ENCODE data around the gene TUBA3D. TPM values are rescaled to one million over a fixed set of nuclear protein-coding genes. Genes with fewer than 3 reads are reported as not detected.
"Not testable (repeated sequence)": the region's sequence is repeated elsewhere in the genome, so short reads cannot be mapped to it uniquely, and the experiment has no call there.

TUBA3D gene
- under 1 TPM in 2 of 3 donors, not detected in 1; 0.28 to 0.33 TPM for polyA plus RNA-seq

DNA sequence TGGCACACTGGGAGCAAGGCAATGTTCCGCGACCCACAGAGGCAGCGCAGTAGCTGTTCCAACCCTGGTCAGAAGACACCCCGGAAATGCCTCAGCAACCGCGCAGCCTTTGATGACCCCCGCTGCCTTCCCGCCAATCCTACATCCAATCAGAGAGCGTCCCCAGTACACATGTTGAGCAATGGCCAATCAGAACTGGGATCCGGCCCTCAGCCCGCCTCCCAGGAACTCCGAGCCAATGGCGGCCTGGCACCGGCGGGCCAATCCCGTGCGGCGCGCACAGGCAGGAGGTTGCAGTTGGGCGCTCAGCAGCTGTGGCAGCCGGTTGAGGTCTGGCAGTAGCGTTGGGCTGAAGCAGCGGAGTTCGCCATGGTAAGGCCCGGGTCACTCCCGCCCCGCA, at the start of gene TUBA3D:
TUBA3D (plus strand) TSS at position 289 of the 400 bp plus-strand sequence; CDS start at position 370, 81 bp downstream.
- H3K27ac ChIP-seq (ENCODE audit: low read depth, low read length) = no peak within 1 kb of the TSS
- WGBS, 3 donors = 91 to 96% (median 92%) methylated on average over 24 to 27 of the region's 27 CpGs

DNA sequence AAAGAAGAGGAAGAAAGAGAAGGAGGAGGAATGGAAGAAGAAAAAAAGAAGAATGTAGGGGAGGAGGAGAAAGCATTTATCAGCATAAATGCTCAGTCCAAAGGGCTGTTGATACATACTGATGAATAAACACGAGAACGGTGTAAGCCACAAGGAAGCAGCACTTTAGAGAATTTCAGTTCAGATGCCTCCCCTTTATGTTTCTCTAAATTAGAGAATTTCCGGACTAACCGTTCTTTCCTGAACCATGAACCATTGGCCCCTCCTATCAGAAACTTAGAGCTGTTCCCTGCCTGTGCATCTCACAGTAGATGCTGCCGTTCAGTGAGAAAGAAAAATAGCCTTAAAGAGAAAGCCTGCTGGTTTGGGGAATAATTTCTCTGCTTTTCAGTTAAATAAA, 49.2 kb upstream of the TUBA3D start:
- WGBS, 3 donors = 42 to 50% (median 46%) methylated on average over 5 of the region's 5 CpGs

DNA sequence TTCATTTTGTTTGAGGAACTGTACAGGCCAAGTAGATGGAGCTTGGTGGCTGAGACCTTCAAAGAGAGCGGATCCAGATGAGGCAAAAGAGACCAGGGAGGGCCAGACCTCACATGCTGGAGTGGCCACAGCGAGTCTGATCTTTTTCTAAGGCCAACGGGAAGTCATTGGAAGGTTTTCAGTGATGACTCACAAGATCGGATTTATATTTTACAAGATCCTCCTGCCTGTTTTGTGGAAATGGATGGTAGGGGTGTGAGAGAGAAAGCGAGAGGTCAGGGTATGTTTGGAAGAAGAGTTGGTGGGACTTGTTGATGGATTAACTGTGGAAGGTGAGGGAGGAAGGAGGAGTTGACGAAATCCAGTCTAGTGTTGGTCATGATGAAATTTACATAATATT, 44.6 kb upstream of the TUBA3D start:
- H3K27ac ChIP-seq (ENCODE audit: low read depth, low read length) = no peak overlapping the region
- WGBS, 3 donors = 35 to 48% (median 46%) methylated on average over 6 of the region's 6 CpGs

More for the DNA sequence above, 49.2 kb upstream of the TUBA3D start:
- no peak overlapping the region for H3K27ac ChIP-seq (ENCODE audit: low read depth, low read length)

DNA sequence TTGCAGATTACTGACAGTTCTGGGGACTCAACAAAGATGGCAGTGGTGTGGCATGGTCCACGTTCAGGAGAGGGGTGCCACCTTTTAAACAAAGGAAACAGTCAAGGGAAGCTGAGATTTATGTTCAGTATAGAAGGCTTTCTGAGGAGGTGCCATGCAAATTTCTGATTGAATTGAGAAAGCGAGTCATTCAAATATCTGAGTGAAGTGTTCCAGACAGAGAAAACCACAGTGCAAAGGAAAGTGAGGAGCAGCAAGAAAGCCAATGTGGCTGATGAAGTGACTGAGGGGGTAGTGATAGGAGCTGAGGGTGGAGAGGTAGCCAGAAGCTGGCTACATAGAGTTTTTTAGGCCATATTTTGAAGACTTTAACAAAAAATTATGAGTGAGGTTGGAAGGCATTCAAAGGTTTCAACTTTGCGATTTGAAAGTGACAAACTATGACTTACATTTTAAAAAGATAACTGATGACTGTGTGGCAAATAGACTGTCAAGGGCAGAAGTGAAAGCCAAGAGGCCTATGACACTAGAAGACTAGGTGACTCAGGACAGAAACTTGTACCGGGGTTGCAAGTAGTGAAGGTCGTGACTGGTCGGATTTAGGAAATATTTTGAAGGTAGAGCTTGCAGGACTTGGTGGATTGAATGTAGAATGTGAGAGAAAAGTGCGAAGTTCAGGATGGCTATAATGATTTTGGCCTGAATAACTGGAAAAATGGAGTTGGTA, 35.0 kb upstream of the TUBA3D start:
- H3K27ac ChIP-seq (ENCODE audit: low read depth, low read length) = not testable (repeated sequence)
- 61 to 76% (median 76%) methylated on average over 7 of the region's 7 CpGs for WGBS, 3 donors

DNA sequence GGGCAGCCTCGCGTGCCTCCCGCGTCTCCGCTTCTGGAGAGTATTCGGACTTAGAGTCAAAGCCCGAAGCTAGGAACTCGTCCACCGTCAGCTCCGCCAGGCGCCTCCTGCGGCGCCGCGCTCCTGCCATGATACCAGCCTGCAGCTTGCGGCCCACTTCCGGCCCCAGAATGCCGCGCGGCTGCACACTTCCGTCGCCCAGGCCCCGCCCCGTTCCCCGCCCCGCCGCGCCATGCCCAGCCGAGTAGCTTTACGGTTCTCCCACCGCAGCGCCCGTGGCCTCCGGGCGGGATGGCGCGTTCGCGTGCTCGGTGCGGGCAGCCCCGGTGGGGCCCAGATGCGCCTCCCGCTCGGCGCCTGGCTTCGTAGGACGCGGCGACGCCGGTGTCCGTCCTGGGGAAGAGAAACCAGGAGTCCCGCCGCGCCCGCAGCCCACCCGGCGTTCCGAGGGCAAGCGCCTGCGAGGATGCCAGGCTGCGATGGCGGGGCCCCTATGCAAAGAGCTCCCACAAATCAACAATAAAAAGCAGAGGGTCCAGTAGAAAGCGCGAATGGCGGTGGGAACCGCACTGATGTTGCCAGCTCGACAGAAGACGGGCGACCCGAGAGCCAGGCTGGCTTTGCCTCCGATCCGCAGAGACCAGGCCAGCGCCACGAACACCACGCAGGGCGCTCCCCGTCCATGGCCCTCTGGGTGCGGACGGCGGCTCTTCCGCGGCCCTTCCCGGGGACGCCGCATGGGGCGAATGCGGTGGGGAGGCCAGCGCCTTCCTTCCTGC, 31.0 kb upstream of the TUBA3D start:
- 82 to 92% (median 89%) methylated on average over 42 to 88 of the region's 90 CpGs for WGBS, 3 donors
- not testable (repeated sequence) for H3K27ac ChIP-seq (ENCODE audit: low read depth, low read length)

DNA sequence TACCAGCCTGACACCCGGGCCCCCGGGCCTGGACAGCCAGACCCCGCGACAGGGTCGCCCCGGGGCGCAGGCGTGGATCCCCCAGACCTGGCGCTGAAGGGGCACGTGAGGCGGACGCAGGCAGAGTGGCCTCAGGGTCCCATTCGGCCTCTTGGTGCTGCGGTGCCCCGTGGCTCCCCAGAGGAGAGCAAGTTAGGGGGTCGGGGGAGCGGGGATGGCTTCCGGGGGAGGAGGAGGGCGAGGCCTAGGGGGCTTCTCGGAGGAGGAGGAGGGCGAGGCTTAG, 30.5 kb upstream of the TUBA3D start:
- WGBS, 3 donors = 97 to 98% (median 97%) methylated on average over 12 to 20 of the region's 21 CpGs

DNA sequence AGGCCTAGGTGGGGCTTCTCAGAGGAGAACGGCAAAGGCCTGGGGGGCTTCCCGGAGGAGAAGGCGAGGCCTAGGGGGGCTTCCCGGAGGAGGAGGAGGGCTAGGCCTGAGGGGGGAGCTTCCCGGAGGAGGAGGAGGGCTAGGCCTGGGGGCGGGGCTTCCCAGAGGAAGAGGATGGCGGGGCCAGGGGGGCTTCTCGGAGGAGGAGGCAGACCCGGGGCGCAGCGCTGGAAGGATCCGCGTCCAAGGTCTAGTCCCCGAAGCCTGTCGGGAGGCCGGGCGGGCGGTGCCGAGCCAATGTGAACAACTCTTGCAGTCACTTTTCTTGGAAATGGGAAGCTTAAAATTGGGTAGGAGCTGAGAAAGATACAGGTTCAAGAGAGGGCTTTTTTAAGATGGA, 30.0 kb upstream of the TUBA3D start:
- no peak overlapping the region for H3K27ac ChIP-seq (ENCODE audit: low read depth, low read length)
- 81 to 97% (median 95%) methylated on average over 11 to 19 of the region's 19 CpGs for WGBS, 3 donors

More for the DNA sequence above, 30.5 kb upstream of the TUBA3D start:
- not testable (repeated sequence) for H3K27ac ChIP-seq (ENCODE audit: low read depth, low read length)

DNA sequence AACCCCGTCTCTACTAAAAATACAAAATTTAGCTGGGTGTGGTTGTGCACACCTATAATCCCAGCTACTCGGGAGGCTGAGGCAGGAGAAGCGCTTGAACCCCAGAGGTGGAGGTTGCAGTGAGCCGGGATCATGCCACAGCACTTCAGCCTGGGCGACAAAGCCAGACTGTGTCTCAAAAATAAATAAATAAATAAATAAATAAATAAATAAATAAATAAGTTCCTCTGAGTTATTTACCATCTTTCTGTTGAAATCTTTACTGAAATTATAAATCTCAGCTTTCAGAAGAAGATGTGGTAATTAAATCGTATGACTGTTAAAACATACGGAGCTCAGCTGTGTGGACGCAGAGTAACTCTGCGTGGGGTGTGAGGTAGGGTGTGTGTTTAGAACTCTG, 27.9 kb upstream of the TUBA3D start:
- H3K27ac ChIP-seq (ENCODE audit: low read depth, low read length) = not testable (repeated sequence)
- 79 to 86% (median 81%) methylated on average over 3 to 9 of the region's 9 CpGs for WGBS, 3 donors

DNA sequence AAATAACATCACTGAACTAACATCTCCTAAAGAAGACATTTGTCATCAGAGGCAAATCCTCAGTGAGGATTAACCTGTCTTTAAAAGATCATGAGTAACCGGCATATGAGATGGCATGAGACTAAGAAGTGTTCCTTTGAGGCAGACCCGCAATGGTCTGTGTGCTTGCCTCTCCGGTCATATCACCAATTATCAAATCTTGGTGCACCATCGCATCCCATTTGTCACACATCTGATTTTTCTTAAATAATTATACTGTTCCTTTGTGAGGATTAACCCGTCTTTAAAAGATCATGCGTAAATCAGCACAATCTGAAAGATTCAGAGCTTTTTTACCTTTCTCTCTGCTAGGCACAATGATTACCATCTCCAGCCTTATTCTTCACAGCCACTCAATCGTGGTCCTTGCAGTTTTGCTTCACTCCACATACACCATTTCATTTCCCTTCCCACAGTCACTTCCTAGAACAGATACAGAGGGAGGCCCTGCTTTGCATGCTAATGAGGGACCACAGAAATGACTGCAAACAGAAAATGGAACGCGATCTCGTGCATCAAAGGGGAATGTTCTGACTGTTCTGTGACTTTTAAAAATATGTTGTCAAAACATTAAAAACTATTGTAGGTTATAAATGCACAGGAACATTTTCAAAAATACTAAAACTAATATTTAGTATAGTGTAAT, 24.5 kb upstream of the TUBA3D start:
- H3K27ac ChIP-seq (ENCODE audit: low read depth, low read length) = not testable (repeated sequence)
- 61 to 70% (median 69%) methylated on average over 7 of the region's 10 CpGs for WGBS, 3 donors

DNA sequence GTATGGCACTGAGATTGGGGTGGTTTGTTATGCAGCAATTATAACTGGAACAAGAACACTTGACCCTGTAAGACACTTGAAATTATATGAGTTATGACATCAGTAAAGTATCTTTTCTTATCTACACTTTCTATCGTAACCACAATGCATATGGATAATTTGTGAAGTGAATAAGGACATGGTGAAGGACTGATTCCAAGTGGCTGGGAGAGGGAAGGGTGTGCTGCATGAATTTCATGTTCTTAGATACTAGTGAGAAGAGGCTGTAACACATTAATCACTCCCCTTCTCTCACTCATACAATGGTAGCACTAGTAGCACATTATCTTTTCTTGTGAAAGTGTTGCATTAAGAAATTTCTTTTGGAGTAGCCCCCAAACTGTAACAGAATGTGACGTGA, 21.0 kb upstream of the TUBA3D start:
- WGBS, 3 donors = 45 to 73% (median 50%) methylated on average over 1 to 2 of the region's 2 CpGs

DNA sequence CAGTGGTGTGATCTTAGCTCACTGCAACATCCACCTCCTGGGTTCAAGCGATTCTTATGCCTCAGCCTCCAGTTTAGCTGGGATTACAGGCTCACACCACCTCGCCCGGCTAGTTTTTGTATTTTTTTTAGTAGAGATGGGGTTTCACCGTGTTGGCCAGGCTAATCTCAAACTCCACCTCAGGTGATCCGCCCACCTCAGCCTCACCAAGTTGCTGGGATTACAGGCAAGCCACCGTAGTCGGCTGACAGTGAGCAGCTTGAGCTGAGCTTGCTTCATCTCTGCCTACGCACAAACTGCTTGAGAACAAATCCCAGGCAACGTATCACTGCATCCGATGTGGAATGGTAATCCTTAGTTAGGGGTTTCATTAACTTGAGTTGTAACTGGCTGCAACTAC, 8.2 kb upstream of the TUBA3D start:
- not testable (repeated sequence) for H3K27ac ChIP-seq (ENCODE audit: low read depth, low read length)
- 79 to 87% (median 85%) methylated on average over 10 of the region's 10 CpGs for WGBS, 3 donors

More for the DNA sequence above, 21.0 kb upstream of the TUBA3D start:
- not testable (repeated sequence) for H3K27ac ChIP-seq (ENCODE audit: low read depth, low read length)

DNA sequence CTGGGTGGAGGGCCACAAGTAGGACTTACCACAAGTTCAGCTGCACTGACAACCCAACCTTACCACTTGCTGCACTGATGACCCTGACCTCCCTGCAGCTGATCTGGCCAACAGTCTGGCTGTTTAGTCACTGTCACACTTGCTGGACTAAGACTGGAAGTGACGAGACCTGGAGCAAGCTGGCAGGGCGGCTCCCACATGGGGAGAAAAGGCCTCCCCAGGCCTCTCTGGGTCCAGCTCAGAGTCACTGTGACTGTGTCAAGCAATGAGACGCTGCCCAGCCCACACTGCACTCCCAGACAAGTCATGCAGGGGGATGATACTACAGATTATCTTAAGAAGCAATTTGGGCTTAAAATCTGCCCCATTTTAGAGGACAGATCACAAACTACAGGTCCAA, 5.0 kb upstream of the TUBA3D start:
- not testable (repeated sequence) for H3K27ac ChIP-seq (ENCODE audit: low read depth, low read length)
- WGBS, 3 donors = 98 to 100% (median 100%) methylated on average over 1 to 3 of the region's 3 CpGs

DNA sequence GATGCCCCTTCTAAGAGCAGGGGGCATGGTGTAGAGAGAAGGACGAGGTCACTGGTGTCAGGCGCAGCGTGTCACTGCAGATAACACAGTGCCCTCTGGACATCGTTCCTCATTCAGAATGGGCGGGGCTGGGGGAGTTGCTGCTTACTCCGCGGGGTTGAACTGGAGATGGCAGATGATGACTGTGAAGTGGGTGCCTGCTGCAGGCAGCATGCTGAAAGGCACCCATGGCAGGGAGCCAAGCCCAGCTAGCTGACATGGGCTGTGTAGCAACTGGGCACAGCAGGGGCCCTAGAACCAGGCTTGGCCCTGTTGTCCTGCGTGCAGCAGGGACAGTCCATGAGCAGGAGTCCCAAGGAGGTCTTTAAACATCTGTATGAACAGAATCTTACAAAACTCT, 4.3 kb upstream of the TUBA3D start:
- 77 to 84% (median 81%) methylated on average over 5 of the region's 8 CpGs for WGBS, 3 donors
- not testable (repeated sequence) for H3K27ac ChIP-seq (ENCODE audit: low read depth, low read length)

DNA sequence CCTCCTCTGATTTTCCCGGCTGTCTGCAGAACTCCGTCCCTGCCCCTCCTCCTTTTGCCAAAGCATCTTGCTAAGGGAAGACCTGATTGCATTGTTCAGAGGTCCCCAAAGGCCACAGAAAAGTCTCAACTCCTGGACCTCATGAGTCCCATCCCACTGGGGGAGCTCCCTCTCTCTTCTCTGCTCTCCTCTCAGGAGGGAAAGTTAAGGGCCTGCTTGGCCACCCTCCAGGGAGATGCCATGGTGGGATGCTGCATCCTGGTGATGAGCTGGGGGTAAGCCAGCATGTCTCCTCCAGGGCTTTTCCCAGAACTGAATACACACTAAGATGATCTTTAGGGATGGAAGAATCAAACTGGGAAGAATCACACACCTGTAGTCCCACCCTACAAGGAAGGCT, 2.7 kb upstream of the TUBA3D start:
- 88 to 100% (median 100%) methylated on average over 2 of the region's 2 CpGs for WGBS, 3 donors
- H3K27ac ChIP-seq (ENCODE audit: low read depth, low read length) = not testable (repeated sequence)

DNA sequence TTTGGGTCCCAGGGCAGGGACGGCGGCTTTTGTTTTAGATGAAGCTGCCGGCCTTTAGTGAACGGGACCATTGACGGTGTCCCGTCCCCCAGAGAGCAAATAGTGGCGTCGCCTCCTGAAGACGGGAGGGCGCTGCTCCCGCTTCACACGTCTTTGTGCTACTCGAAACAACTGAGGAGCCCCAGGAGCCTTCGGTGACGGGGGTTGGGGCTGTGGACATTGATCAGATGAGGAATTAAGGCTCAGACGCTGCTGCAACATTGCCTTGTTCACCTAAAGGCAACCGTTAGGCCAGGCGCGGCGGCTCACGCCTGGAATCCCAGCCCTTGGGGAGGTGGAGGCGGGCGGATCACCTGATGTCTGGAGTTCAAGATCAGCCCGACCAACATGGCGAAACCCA, 444 bp downstream of the TUBA3D start:
- WGBS, 3 donors = 97 to 99% (median 98%) methylated on average over 20 to 25 of the region's 25 CpGs
- H3K27ac ChIP-seq (ENCODE audit: low read depth, low read length) = not testable (repeated sequence)

DNA sequence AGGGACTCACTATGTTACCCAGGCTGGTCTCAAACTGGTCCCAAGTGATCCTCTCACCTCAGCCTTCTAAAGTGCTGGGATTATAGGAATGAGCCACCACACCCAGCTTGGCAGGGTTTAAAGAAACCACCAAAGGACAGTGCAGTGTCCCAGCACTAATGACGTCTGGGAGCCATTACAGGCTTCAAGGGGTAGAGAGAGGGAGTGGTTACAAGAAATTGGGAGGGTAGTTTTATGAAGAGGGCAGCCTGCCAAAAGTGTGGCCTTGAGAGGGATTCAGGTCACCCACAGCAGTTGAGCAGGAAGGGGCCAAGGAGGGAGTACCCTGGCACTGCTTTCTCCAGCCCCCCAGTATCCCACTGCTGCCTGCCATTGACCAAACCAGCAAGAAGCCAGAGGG, 1.3 kb downstream of the TUBA3D start:
- WGBS, 3 donors = 44 to 69% (median 50%) methylated on average over 1 of the region's 1 CpG
- H3K27ac ChIP-seq (ENCODE audit: low read depth, low read length) = not testable (repeated sequence)

DNA sequence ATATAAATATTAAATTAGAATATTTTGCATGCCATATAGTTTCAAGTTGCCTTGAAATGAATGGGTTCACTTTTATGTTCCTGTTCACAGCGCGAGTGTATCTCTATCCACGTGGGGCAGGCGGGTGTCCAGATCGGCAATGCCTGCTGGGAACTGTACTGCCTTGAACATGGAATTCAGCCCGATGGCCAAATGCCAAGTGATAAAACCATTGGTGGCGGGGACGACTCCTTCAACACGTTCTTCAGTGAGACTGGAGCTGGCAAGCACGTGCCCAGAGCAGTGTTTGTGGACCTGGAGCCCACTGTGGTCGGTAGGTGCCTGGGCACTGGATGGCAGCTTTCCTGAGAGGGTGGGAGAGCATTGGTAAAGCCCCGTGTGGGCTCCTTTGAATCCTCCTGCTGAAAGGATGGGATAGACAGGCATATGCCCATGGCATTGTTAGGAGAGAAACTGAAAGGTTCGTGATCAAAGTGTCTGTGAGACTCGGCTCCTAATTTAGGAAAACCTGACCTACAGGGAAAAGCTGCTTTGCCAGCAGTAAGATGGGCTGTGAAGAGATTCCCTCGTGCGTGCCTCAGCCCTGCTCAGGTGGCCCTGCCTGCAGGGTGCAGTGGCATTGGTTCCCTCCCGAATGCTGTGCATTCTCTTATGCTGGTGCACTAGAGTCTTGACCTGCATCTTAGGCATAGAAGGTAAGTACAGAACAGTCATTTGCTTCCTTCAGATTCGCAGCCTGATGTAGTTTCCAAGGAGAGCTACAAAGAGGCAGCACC, 2.3 kb downstream of the TUBA3D start:
- H3K27ac ChIP-seq (ENCODE audit: low read depth, low read length) = not testable (repeated sequence)
- WGBS, 3 donors = 67 to 89% (median 89%) methylated on average over 15 of the region's 18 CpGs

DNA sequence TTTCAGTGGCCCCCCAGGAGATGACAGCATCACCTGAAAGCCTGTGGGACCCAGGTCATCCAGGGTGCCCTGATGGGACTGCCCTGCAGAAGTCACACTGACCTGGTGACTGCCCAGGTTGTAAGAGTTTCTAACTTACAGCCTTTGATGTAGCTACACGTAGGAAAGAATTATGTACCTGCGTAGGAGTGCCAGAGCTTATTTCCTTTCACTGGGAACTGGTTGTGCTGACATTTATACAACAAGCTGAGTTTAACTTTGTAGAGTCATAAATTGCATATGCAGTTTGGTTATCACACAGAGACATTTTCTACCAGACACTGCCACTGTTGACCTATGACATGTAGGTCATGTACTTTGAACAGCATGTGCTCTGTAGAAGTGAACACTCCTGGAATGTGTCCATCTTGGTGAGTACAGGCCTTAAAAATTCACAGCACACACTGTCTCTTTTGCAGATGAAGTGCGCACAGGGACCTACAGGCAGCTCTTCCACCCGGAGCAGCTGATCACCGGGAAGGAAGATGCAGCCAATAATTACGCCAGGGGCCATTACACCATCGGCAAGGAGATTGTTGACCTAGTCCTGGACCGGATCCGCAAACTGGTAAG, 3.0 kb downstream of the TUBA3D start:
- not testable (repeated sequence) for H3K27ac ChIP-seq (ENCODE audit: low read depth, low read length)
- WGBS, 3 donors = 91 to 95% (median 93%) methylated on average over 9 of the region's 9 CpGs

Data from adipose tissue (tissue), 3 donors.